Stomach (tissue), 4 donors: ENCODE results near the gene UGT1A8.

Source experiments
- CTCF ChIP-seq, 7 experiments: fragments of 450-650 bp in 4 of 7; fragments of 200-600 bp in 3 of 7; sonication (generic) in 3 of 7; IDR thresholded peaks; one replicate each; pipeline ENCODE4 v1.5.1; 2016 to 2019; ENCODE audit warnings: antibody characterized with exemption in 7 of 7, control low read depth in 2 of 7, mild to moderate bottlenecking in 1 of 7
- EP300 ChIP-seq: sonication (generic); formaldehyde crosslinking; IDR thresholded peaks from one replicate; pipeline ENCODE4 v1.6.1; 2017; ENCODE audit warnings: antibody characterized with exemption
- POLR2A ChIP-seq, 4 donors: fragments of 450-650 bp; IDR thresholded peaks; one replicate each; pipeline ENCODE4 v1.6.1; 2016; ENCODE audit warnings: antibody characterized with exemption in 4 of 4, control low read depth in 2 of 4, mild to moderate bottlenecking in 1 of 4, moderate library complexity in 1 of 4

- TF ChIP-seq CTCF (IDR thresholded peaks at IDR 0.05) (no peak), EP300 (no peak), POLR2A (IDR thresholded peaks at IDR 0.05) (no peak)
Measured at GRCh38 chr2:233692648-233693047, 75.2 kb downstream of the UGT1A8 start, which contains the start of gene UGT1A6.
